Measurements from ENCODE around the gene PHLDA2.

- TF ChIP-seq CTCF (IDR thresholded peaks at IDR 0.05) (no peak), EZH2 (IDR thresholded peaks at IDR 0.05; ENCODE audit: borderline replicate concordance, insufficient read depth, low read depth, low read length, poor library complexity, severe bottlenecking) (no peak)
Measured at GRCh38 chr11:2922655-2923054, 6.6 kb downstream of the PHLDA2 start.

All from B cell (primary cell).